Esophagus squamous epithelium (tissue), 4 donors: Measurements from ENCODE around the gene MAMDC4.

Experiments used
- POLR2A ChIP-seq, 4 donors: fragments of 450-650 bp; IDR thresholded peaks; one replicate each; pipeline ENCODE4 v1.6.1; 2017; ENCODE audit warnings: antibody characterized with exemption in 4 of 4, mild to moderate bottlenecking in 4 of 4, moderate library complexity in 3 of 4
- TF ChIP-seq, protein P1 (sequence below), 6 experiments: fragments of 450-650 bp in 4 of 6; fragments of 200-600 bp in 2 of 6; sonication (generic) in 2 of 6; IDR thresholded peaks; one replicate each; pipeline ENCODE4 v1.5.1; 2016 to 2019; ENCODE audit warnings: antibody characterized with exemption in 6 of 6, mild to moderate bottlenecking in 4 of 6, moderate library complexity in 4 of 6

DNA sequence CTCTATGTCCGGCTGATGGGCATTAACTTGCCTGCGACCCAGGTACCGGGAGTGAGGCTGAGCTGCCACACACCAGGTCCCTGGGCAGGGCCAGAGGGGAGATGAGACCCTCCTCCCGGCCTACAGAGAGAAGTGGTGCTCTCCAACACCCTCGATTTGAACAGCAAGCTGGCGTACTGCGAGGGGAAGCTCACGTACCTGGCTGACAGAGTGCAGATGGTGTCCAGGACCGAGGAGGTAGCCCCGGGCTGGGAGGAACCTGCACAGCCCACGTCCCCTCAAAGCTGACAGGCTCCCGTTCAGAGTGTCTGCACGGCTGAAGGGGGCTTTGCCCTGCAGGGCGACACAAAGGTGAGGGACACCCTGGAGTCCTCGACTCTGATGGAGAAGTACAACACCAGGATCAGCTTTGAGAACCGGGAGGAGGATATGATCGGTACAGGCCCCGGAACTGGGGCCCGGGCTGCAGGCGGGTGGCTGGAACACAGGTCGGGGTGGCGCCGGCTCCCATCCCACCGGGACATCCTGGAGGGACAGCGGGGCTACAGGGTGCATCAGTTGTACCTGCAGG is 45.4 kb upstream of the MAMDC4 start:
- no peak for TF ChIP-seq POLR2A (IDR thresholded peaks at IDR 0.05)
- TF ChIP-seq, protein P1, sequence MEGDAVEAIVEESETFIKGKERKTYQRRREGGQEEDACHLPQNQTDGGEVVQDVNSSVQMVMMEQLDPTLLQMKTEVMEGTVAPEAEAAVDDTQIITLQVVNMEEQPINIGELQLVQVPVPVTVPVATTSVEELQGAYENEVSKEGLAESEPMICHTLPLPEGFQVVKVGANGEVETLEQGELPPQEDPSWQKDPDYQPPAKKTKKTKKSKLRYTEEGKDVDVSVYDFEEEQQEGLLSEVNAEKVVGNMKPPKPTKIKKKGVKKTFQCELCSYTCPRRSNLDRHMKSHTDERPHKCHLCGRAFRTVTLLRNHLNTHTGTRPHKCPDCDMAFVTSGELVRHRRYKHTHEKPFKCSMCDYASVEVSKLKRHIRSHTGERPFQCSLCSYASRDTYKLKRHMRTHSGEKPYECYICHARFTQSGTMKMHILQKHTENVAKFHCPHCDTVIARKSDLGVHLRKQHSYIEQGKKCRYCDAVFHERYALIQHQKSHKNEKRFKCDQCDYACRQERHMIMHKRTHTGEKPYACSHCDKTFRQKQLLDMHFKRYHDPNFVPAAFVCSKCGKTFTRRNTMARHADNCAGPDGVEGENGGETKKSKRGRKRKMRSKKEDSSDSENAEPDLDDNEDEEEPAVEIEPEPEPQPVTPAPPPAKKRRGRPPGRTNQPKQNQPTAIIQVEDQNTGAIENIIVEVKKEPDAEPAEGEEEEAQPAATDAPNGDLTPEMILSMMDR (IDR thresholded peaks at IDR 0.05): no peak
